GM12872 (cell line): ENCODE measurements around the gene ATG5.

Experiments
- CTCF ChIP-seq: IDR thresholded peaks from 3 replicates; pipeline ENCODE4 v1.5.1; 2011; ENCODE audit warnings: low read depth, mild to moderate bottlenecking, low read length, moderate library complexity; ENCODE audit not compliant: insufficient read depth

The ATG5 gene

GRCh38 chr6:106300944-106301343 lies 24.6 kb downstream of the ATG5 start:
- TF ChIP-seq CTCF = peak; percentile 38; the same call in 1 of the 3 replicates

GRCh38 chr6:106300020-106300780 lies 25.4 kb downstream of the ATG5 start:
- TF ChIP-seq CTCF = no peak

GRCh38 chr6:106293116-106293515 lies 32.4 kb downstream of the ATG5 start:
- no peak for TF ChIP-seq CTCF

GRCh38 chr6:106290954-106291353 lies 34.6 kb downstream of the ATG5 start:
- TF ChIP-seq CTCF = no peak

GRCh38 chr6:106290032-106290431 lies 35.5 kb downstream of the ATG5 start:
- TF ChIP-seq CTCF = no peak

GRCh38 chr6:106287215-106287614 lies 38.3 kb downstream of the ATG5 start:
- no peak for TF ChIP-seq CTCF

- no peak for TF ChIP-seq CTCF
These were observed 38.8 kb downstream of the ATG5 start for GRCh38 chr6:106286746-106287145.

GRCh38 chr6:106283481-106283880 lies 42.1 kb downstream of the ATG5 start:
- TF ChIP-seq CTCF = no peak
